Mesenteric fat pad (tissue), 1 donor: ENCODE measurements around the gene C2orf72. TPM values are rescaled to one million over a fixed set of nuclear protein-coding genes. Genes with fewer than 3 reads are reported as not detected.

ENCODE experiments used
- DNase-seq: peaks from one replicate; pipeline ENCODE4 v3.0.0-alpha.2; 2020; ENCODE audit warnings: low spot score
- total RNA-seq: library from RNA; stranded (reverse); fragmentation: NEBNext Ultra II Directional; extraction: Animal tissue kit (Norgen Biotek cat#: 25700); gene quantifications from one replicate; pipeline ENCODE4 v1.2.1, GENCODE V29; 2021
- donor health status: DM: yes; HTN: yes; CAD: no.

The C2orf72 gene
- total RNA-seq, 1 donor from 2014 or later = not detected

DNA sequence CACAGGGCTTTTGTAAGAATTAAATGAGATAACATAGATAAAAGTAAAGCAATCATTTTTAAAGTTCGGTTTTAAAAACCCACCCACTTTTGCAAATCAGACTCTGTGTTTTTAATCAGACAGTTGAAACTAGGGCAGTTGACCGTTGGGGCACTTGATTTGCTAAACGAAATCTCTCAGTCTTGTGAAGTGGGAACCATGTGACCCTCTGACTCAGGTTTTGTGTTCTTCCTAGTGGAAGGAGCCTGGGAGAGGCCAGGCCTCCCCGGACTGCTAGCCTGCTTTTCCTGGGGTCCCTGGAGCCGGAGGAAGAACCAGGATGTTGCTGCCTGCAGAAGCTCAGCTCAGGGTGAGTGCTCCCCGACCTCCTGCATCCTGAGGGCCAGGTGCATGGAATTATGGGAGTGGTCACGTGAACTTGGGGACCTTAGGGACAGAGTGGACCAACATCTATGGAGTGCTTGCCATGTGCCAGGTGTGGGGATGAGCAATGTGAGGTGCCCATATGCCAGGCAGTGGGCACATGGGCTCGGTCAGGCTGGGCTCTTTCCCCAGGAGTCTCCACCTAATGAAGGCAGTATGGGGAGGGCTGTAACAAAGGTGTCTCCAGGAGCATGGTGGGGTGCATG, 3.9 kb downstream of the C2orf72 start:
- DNase-seq = no peak

GRCh38 chr2:231043796-231044195, 6.5 kb downstream of the C2orf72 start:
- no peak for DNase-seq

DNA sequence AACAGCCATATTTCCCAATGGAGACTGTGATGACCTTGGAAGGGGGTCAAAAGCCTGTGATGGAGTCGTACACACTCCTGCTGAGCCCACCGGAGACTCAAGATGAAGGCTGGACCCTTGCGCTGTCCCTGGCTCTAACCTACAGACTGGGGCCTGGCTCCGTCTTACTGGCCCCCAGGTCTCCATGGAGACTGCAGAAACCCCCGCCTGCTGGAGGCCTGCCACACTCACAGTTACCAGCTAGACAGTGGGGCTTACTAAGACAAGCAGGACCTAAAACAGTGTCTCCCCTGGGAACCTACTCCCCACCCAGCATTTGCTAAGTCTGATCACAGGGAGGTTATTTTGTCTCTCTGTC, 9.6 kb downstream of the C2orf72 start:
- no peak for DNase-seq

GRCh38 chr2:231047274-231047922, 10.1 kb downstream of the C2orf72 start:
- DNase-seq = no peak

DNA sequence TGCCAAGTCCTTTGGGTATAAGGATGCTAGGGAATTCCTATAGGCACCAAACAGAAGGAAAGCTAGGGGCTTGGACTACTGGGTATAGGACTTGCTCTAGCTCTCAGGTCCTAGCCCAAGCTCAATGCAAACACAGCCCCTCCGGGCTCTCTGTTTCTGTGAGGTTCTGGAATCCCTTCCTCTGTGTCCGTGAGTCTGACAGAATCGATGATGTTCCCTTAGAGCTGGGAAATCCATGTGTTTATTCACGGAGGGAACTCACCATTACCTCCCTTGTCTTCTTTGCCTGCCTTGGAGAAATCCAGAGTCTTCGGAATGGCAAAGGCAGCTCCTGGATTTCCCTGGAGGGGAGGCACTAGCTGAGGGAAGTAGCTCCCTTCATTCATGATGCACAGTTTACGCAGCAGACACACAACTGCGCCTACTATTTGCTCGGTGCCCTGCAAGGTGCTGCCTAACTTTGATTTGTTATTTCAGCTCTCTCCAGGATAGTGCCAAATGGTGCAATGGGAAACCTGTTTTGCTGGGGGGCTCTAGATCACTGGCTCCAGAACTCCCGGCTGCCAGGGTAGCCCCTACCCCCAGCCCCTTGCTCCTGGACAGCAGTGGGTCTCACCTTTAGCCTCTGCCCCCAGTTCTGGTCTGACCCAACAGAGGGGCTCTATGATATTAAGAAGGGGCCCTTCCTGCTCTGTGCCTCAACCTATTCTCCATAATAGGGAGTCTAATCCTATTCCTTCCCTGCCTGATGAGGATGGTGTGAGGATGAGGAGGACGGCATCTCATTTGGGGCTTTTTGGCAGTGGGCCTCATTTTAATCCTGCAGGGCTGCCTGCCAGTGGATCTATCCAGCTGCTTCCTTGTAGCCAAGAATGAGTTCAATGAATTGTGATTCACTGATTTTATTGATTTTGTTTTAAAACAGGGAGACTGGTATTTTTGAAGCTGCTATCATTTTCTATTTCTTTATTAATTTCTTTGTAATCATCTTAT, 10.9 kb downstream of the C2orf72 start:
- DNase-seq = no peak

GRCh38 chr2:231049286-231050017, 12.1 kb downstream of the C2orf72 start:
- no peak for DNase-seq

DNA sequence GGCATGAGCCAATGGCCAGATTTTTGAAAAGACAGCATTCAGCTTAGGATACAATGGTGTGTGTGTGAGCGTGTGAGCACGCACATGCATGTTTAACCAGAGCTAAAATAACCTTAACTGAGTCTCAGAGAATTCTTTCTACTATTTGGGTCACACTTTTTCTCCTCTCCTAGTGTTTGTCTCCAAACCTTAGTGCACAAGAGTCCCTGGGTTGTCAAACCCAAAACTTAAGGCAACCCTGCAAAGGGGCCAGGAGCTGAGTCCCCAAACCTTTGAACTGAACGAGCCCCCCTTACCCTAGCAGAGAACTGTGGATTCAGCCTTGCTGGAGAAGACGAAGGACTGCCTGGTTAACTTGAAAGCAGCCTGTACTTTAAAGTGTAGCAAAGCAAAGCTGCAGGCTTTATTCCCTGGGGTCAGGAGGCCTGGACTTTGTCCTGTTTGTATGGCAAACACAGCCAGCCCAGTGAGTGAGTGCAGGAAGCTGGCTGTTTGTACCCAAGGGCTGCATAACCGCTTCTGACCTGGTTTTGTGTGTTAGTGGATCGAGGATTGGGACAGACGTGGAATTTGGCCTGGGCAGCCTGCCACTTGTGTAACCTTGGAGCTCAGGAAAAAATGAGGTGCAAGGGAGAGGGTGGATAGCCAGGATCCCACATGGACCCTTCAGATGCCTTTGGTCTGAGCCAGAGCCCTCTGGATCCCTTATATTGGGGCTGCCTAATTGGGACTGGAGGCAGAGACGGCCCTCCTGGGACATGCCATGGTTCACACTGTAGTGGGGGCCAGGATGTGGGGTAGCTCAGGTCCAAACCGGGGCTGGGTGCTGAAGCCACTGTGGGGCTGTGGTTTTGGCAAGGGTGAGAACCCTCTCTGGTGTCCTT, 12.9 kb downstream of the C2orf72 start:
- no peak for DNase-seq

DNA sequence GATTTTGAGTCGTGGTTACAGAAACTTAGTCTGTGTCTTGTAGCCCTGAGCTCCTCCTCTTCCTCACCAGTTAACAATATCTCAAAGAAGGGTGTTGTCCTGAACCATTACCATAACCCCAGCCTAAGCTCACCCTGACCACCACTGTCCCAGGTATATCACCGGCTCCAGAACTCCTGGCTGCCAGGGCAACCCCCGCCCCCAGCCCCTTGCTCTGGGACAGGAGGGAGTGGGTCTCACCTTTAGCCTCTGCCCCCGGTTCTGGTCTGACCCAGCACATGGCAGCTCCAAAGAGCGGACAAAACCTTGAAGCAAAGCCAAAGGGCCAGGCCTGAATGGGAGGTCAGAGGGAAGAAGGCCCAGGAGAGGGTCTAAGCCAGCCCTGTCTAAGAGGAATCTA, 13.8 kb downstream of the C2orf72 start:
- no peak for DNase-seq

GRCh38 chr2:231052494-231053451, 15.4 kb downstream of the C2orf72 start:
- no peak for DNase-seq

GRCh38 chr2:231053846-231054245, 16.5 kb downstream of the C2orf72 start:
- DNase-seq = no peak

- peak; percentile 94 for DNase-seq
Measured at GRCh38 chr2:231056453-231057416, 19.4 kb downstream of the C2orf72 start, which contains the start of gene PSMD1. PSMD1 (plus strand) TSS chr2:231056867; CDS start chr2:231057026, 159 bp downstream.

DNA sequence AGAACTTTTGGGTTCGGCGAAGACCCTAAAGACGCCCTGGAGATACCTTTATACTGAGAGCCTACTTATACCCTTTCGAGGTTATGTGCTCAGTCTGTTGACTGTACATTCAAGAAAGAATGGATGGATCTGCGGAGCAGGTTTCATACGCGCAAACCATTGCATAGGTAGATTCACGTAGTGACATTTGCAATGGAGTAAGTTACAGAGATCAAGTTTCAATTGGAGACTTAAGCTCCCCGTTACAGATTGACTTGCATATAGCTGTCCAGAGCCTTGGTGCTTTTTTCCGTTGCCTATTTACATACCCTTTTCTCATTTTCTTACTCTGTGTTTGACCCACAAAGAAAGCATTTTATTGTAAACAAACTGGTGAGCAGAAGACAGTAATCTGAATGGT, 20.3 kb downstream of the C2orf72 start:
- no peak for DNase-seq

GRCh38 chr2:231058761-231059550, 21.6 kb downstream of the C2orf72 start:
- no peak for DNase-seq

DNA sequence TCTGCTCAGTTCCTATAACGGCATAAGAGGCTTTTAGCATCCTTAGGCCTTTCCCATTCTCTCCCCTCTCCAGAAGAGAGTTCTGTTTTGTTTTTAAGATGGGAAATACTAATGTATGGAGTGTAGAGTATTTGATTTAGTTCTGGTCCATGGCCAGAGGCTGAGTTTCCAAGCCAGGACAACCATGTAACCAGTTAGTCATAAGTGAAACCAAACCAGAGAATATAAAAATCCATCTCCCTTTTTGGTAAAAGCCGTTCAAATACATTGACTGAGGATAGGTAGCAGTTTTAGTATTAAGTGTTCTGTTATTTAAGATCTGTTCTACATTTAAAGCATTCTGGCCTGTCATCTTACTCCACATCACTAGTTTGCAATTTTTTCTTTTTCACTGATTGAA, 22.4 kb downstream of the C2orf72 start:
- DNase-seq = no peak

- DNase-seq = no peak
Measured at GRCh38 chr2:231062776-231063175, 25.5 kb downstream of the C2orf72 start.

DNA sequence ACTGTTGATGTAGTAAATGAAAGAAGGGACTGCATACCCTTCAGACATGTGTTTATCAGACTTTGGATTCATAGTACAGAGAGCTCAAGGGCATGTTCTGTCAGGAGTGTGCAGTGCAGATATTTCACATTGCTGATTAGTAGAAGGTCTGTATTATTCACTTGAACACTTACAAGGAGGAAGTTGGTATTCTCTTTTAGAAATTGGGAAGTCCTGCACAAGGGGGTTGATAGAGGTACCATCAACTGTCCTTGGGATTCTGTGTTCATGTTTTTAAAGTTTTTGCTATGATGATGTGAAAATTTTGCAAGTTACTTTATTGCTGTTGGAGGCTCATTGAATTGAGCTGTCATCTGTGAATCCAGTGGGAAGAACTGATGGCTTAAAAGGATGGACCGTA, 26.0 kb downstream of the C2orf72 start:
- DNase-seq = no peak

- DNase-seq = no peak
Measured at GRCh38 chr2:231065966-231066365, 28.6 kb downstream of the C2orf72 start.
